Ectodermal cell (in vitro differentiated cells): ENCODE measurements around the gene KIAA1217.

Source experiments
- H3K27ac ChIP-seq: 2 replicates; pipeline ENCODE4 v1.7.0; 2013; ENCODE audit warnings: mild to moderate bottlenecking, low read depth, low read length; ENCODE audit not compliant: insufficient read depth, poor library complexity, severe bottlenecking
- H3K27me3 ChIP-seq: 2 replicates; pipeline ENCODE4 v1.7.0; 2013; ENCODE audit warnings: mild to moderate bottlenecking, low read length; ENCODE audit not compliant: insufficient read depth, control insufficient read depth, poor library complexity, severe bottlenecking
- H3K36me3 ChIP-seq: one replicate; pipeline ENCODE4 v1.7.0; 2013; ENCODE audit warnings: low read length; ENCODE audit not compliant: control insufficient read depth, insufficient read depth
- H3K4me1 ChIP-seq: one replicate; pipeline ENCODE4 v1.7.0; 2013; ENCODE audit warnings: low read length; ENCODE audit not compliant: control insufficient read depth, insufficient read depth
- H3K4me3 ChIP-seq: 2 replicates; pipeline ENCODE4 v1.7.0; 2013; ENCODE audit warnings: low read depth, low read length, control low read depth; ENCODE audit not compliant: insufficient read depth
- H3K9me3 ChIP-seq: 2 replicates; pipeline ENCODE4 v1.7.0; 2013; ENCODE audit warnings: mild to moderate bottlenecking, low read length, moderate library complexity; ENCODE audit not compliant: control insufficient read depth
- WGBS, 2 experiments: methylation state at CpG; one replicate each; pipeline ENCODE4 v1.1.7; 2013; ENCODE audit warnings: missing lambda C conversion rate in 2 of 2; 5-methylcytosine and 5-hydroxymethylcytosine counted together

KIAA1217 gene

DNA sequence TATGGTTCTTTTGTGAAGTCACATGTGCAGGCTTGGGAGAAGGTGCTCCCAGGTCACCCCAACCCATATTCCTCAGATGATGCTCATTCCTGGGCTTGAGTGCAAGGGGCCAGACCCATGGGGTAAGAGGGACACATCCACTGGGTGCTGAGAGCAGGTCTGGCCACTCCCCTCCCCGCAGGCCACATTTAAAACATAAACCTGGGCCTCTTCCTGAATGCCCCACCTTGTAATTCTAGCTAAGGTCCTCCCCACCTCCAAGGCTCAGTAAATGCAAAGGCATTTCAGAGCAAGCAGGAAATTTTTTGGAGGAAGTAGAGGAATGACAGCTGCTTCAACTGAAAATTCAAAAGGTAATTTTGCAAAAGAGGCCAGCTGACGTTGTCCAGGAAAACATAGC is 342.2 kb downstream of the KIAA1217 start:
- Histone ChIP-seq H3K9me3 (no peaks in the 10 kb centered on the region), H3K36me3 (no peaks in the 10 kb centered on the region), H3K4me3 (no peak overlapping the region), H3K27me3 (no peaks in the 10 kb centered on the region), H3K4me1 (no peaks in the 10 kb centered on the region), H3K27ac (no peak overlapping the region)
- 88 to 91% methylated on average over 2 of the region's 2 CpGs for WGBS, 2 experiments

DNA sequence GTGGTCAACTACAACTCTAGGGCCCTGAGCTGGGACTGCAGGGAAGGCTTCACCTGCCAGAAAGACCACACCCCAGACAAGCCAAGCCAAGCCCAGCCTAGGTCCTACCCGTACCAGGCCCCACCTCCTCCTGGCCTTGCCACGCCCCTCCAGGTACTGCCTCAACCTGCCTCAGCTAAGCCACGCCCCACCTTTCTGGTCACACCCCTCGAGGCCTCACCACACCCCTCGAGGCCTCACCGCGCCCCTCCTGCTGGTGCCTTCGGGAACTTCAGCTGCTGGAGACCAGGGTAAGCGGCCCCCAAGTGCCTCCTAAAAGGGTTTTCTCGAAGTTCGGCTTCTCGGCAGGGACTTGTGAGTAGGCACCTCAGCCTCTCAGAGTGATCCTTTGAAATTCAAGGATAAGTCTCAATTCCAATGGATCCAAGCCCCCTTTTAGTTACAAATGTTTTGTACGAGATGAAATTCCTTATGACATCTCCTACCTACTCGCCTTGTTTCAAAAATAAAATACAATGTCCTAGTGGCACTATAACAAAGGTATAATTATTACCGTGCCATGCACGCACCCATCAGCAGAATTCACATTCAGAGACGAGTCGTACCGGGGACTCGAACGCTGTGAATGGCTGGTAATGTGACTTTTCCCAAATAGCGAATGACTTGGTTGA is 343.5 kb downstream of the KIAA1217 start:
- 62 to 68% methylated on average over 22 of the region's 22 CpGs for WGBS, 2 experiments
- H3K4me1 ChIP-seq: no peaks in the 10 kb centered on the region
- no peak overlapping the region for H3K27ac ChIP-seq

DNA sequence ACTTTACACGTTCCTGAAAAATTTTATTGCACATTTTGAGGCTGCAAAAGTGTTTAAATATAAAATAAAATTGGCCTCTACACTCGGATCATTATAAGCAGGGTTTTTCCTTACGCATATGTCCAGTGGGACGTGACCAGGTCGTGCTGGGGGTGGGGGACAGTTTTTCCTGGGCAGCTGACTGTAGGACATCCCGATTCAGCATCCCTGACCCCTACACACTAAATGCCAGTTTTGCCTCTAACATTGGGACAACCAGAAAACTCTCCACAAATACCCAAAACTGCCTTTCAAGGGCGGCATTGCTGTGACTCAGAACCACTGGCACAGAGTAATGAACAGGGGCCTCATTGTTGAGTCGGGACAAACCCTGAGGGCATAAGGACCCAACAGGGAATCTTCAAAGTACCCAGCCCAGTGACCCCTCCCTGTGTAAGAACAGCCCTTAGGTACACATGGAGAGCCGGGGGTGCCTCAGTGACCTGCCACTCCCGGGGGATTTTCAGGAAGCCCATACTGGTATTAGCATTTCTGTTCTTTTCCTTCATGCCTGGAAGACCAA is 344.2 kb downstream of the KIAA1217 start:
- H3K9me3 ChIP-seq: no peaks in the 10 kb centered on the region
- no peaks in the 10 kb centered on the region for H3K4me1 ChIP-seq

More for the DNA sequence above, 343.5 kb downstream of the KIAA1217 start:
- no peaks in the 10 kb centered on the region for H3K36me3 ChIP-seq
- no peaks in the 10 kb centered on the region for H3K27me3 ChIP-seq
- no peak overlapping the region for H3K4me3 ChIP-seq
- no peaks in the 10 kb centered on the region for H3K9me3 ChIP-seq

DNA sequence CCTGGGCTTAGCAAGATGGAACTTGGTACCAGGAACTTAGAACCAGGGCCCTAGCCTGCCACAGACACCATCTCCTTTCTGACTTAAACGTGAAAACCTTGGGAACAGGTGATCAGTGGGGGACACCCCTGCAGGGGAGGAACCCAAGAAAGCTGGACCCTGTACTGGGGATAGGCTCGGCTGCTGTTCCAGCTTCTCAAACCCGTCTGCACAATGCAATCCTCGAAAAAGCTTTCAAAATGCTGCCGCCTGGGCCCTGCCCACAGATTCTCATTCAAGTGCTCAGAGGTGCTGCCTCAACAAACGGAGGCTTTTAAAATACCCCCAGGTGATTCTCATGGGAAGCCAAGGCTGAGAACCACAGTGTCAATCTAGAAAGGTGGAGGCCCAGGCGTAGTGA is 345.1 kb downstream of the KIAA1217 start:
- Histone ChIP-seq H3K36me3 (no peaks in the 10 kb centered on the region), H3K4me3 (no peak overlapping the region), H3K27ac (no peak overlapping the region), H3K9me3 (no peaks in the 10 kb centered on the region), H3K4me1 (no peaks in the 10 kb centered on the region), H3K27me3 (no peaks in the 10 kb centered on the region)
- 90 to 92% methylated on average over 7 of the region's 7 CpGs for WGBS, 2 experiments

More for the DNA sequence above, 344.2 kb downstream of the KIAA1217 start:
- H3K27ac ChIP-seq: no peak overlapping the region
- H3K36me3 ChIP-seq: no peaks in the 10 kb centered on the region
- no peaks in the 10 kb centered on the region for H3K27me3 ChIP-seq
- WGBS, 2 experiments: 80 to 89% methylated on average over 10 of the region's 10 CpGs
- no peak overlapping the region for H3K4me3 ChIP-seq

DNA sequence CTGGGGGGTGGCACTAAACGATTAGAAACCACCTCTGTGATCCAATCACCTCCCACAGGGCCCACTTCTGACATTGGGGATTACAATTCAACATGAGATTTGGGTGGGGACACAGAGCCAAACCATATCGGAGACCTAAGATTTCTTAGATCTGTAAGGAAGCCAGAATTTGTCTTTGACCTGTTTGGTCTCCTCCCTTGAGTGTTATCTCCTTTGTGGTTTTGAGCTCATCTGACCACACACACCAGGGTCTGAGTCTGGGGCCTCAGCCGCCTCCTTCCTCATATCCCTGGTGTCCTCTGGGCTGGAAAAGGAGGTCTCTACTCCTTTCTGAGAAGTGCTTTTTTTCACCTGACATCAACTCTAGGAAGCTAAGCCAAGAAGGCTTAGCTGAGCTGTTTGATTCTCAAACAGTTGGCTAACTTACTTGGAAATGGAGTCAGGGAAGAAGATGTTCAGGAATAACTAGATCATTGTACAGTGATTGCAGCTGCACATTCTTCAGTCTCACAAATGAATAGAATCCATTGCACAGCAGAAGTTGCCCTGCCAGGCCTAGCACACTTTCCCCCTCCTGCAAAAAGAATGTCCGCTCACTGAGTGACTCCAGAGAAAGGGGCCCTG is 347.3 kb downstream of the KIAA1217 start:
- Histone ChIP-seq H3K27me3 (no peaks in the 10 kb centered on the region), H3K27ac (no peak overlapping the region), H3K4me1 (no peaks in the 10 kb centered on the region), H3K9me3 (no peaks in the 10 kb centered on the region), H3K4me3 (no peak overlapping the region), H3K36me3 (no peaks in the 10 kb centered on the region)
- WGBS, 2 experiments: 86 to 91% methylated on average over 4 of the region's 4 CpGs

DNA sequence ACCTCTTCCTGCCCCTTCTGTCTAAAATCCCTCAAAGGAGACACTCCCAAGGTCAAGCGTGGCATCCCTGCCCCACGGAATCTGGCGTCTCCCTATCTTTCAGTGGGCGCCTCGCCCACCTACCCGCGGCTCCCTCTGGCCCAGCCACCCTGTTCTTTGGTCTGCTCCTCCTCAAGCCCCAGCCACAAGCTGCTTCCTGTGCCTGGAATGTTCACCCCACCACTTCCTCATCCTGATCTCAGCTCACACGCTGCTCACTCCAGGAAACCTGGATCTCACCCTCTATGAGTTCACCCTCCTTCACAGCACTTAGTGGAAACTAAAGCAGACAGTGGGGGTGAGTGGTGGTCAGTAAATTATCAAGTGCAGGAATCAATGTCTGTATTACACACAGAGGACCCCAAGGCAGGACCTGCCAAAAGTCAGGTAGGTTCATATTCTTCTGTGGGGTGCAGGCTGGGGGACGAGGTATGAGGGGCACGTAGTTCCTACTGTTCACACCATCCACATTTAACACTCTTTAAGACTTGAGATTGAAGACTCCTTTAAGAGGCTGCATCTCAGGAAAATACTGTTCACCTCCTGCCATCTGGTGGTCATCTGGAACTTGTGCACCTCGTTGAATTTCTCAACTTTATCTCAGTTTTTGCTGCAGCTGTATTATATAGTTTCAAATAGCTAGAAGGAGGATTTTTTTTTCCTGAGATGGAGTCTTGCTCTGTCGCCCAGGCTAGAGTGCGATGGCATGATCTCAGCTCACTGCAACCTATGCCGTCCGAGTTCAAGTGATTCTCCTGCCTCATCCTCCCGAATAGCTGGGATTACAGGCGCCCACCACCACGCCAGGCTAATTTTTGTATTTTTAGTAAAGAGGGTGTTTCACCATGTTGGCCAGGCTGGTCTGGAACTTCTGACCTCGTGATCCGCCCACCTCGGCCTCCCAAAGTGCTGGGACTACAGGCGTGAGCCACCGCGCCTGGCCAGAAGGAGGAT is 348.1 kb downstream of the KIAA1217 start:
- no peak overlapping the region for H3K27ac ChIP-seq
- WGBS, 2 experiments: 77 to 78% methylated on average over 24 of the region's 24 CpGs

DNA sequence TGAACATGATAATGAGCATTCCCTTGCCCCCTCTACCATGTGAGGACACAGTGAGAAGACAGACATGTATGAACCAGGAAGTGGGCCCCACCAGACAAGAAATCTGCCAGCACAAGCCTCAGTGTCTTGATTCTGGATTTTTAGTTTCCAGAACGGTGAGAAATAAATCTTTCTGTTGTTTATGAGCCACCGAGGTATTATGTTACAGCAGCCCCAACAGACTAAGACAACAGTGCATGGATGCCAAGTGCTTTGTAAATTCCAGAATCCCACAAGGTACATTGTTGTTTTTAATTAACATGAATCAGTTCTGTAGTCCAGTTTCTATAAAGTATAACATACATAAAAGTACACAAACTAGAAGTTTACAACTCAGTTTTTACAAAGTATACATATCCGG is 352.5 kb downstream of the KIAA1217 start:
- Histone ChIP-seq H3K27me3 (no peaks in the 10 kb centered on the region), H3K4me3 (no peak overlapping the region), H3K36me3 (no peaks in the 10 kb centered on the region), H3K27ac (no peak overlapping the region), H3K9me3 (no peaks in the 10 kb centered on the region), H3K4me1 (no peaks in the 10 kb centered on the region)
- 93 to 97% methylated on average over 3 of the region's 3 CpGs for WGBS, 2 experiments

More for the DNA sequence above, 348.1 kb downstream of the KIAA1217 start:
- Histone ChIP-seq H3K4me1 (no peaks in the 10 kb centered on the region), H3K9me3 (no peaks in the 10 kb centered on the region), H3K36me3 (no peaks in the 10 kb centered on the region), H3K4me3 (no peak overlapping the region), H3K27me3 (no peaks in the 10 kb centered on the region)

DNA sequence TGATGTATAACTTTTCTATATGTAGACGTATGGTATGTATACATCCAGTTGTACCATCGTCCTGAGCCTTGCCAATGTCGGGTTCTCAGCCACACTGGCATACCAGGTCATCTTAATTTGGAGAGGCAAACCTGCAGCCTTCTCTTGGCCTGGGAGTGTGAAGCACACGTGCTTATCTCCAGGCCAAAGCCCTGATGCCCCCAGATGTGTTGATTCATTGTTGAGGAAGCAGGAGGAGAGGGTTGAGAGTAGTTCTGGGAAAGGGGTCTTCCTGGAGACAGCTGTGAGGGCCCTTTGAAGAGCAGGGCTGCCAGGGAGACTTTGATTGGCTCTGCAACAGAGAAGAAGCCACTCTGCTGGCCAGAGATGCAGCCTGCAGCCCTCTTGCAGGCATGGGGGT is 359.1 kb downstream of the KIAA1217 start:
- Histone ChIP-seq H3K4me1 (no peaks in the 10 kb centered on the region), H3K4me3 (no peak overlapping the region), H3K27ac (no peak overlapping the region), H3K36me3 (no peaks in the 10 kb centered on the region), H3K27me3 (no peaks in the 10 kb centered on the region), H3K9me3 (no peaks in the 10 kb centered on the region)
- WGBS, 2 experiments: 75 to 78% methylated on average over 4 of the region's 4 CpGs

DNA sequence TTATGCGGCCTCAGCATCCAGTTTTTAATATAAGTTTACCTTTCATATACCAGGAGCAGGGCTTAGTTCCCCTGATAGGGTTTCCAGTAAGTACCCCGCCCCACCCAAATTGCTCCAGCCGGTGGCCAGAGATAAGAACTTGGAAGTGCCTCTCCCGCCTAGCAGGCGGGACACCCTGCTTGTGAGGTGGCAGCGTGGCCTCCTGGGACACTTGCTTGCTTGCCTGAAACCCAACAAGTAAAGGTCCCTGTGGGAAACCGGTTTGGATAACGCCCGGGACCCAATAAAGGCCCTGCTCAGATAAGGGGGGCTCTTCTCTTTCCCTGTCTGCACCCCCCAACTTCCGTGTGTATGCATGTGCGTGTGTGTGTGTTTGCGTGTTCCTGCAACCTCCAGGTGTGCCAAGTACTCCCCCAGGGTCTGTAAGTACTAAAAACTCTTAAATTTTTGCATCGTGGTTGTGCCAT is 360.4 kb downstream of the KIAA1217 start:
- Histone ChIP-seq H3K27me3 (no peaks in the 10 kb centered on the region), H3K9me3 (no peaks in the 10 kb centered on the region), H3K36me3 (no peaks in the 10 kb centered on the region), H3K4me3 (no peak overlapping the region), H3K27ac (no peak overlapping the region), H3K4me1 (no peaks in the 10 kb centered on the region)
- WGBS, 2 experiments: 91 to 94% methylated on average over 13 of the region's 13 CpGs
